LNCaP clone FGC (cell line): ENCODE measurements around the gene WASF3.
A peak's percentile ranks its signal among the peaks of the same experiment; 100 is the strongest.
"Not testable (repeated sequence)": the region's sequence is repeated elsewhere in the genome, so short reads cannot be mapped to it uniquely, and the experiment has no call there.

Experiments
- DNase-seq: peaks from one replicate; pipeline ENCODE4 v3.0.0-alpha.2; 2011; ENCODE audit warnings: low read depth
- H3K4me3 ChIP-seq: 2 replicates; pipeline ENCODE4 v1.5.1; 2011; ENCODE audit warnings: mild to moderate bottlenecking, low read depth, low read length, control low read depth
- CTCF ChIP-seq: IDR thresholded peaks from 2 replicates; pipeline ENCODE4 v1.5.1; 2012; ENCODE audit warnings: mild to moderate bottlenecking; ENCODE audit not compliant: control insufficient read depth, insufficient read depth; ENCODE audit errors: extremely low read depth

Gene WASF3

GRCh38 chr13:26619358-26619757 is 61.9 kb downstream of the WASF3 start:
- TF ChIP-seq CTCF: no peak
- no peak overlapping the region for H3K4me3 ChIP-seq
- no peak for DNase-seq

GRCh38 chr13:26621731-26622401 is 64.4 kb downstream of the WASF3 start:
- DNase-seq: no peak
- TF ChIP-seq CTCF: no peak
- H3K4me3 ChIP-seq: no peak overlapping the region

GRCh38 chr13:26623125-26623524 is 65.6 kb downstream of the WASF3 start:
- DNase-seq: no peak
- TF ChIP-seq CTCF: no peak
- no peak overlapping the region for H3K4me3 ChIP-seq

GRCh38 chr13:26624572-26624971 is 67.1 kb downstream of the WASF3 start:
- TF ChIP-seq CTCF: no peak
- no peak for DNase-seq
- H3K4me3 ChIP-seq: no peak overlapping the region

GRCh38 chr13:26626271-26626670 is 68.8 kb downstream of the WASF3 start:
- TF ChIP-seq CTCF: no peak
- DNase-seq: no peak

GRCh38 chr13:26628706-26629105 is 71.2 kb downstream of the WASF3 start:
- H3K4me3 ChIP-seq: no peak overlapping the region
- peak; percentile 36; the same call in 1 of the 2 replicates for TF ChIP-seq CTCF
- DNase-seq: no peak

More at GRCh38 chr13:26626271-26626670, 68.8 kb downstream of the WASF3 start:
- no peak overlapping the region for H3K4me3 ChIP-seq

GRCh38 chr13:26629260-26629825 is 71.9 kb downstream of the WASF3 start:
- no peak for TF ChIP-seq CTCF
- no peak overlapping the region for H3K4me3 ChIP-seq
- no peak for DNase-seq

- peak; percentile 73 for DNase-seq
- H3K4me3 ChIP-seq: not testable (repeated sequence)
These were observed 78.2 kb downstream of the WASF3 start for GRCh38 chr13:26635634-26636033.

- peak; percentile 6 for DNase-seq
- peak overlapping the region; percentile 4; the same call in 1 of the 2 replicates for H3K4me3 ChIP-seq
These were observed 78.6 kb downstream of the WASF3 start for GRCh38 chr13:26636073-26636472.
